ENCODE measurements around the gene RGS6. TPM values are rescaled to one million over a fixed set of nuclear protein-coding genes. Genes with fewer than 3 reads are reported as not detected.

The RGS6 gene
- total RNA-seq, 1 experiment from 2014 or later = not detected

DNA sequence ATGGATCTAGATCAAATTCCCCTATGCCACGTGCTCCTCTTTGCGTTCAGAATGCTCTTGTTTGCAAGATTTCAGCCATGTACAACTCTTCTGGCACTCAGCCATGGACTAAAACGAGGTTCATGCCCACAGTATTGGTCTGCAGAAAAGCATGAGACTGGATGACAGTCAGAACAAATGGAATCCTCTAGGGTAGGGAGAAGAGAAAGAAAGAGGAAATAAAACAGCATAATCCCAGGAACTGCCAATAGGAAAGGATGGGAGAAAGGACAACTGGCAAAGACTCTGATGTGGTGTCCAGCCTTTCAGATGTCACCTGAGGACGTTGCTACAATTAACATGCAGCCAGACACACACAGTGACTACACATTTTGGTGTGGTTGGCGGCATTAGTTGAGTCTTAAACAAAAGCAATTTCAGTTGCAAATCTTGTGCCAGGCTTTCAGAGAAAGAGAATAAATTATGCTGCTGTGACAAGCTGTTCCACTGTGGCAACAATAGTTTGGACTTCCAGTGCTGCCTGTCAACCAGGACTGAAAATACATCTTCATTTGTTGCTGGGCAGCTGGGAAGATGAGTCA, 338.0 kb downstream of the RGS6 start:
- BruUV-seq (replicated peaks) = no TSS peak
- TF ChIP-seq, protein P1, sequence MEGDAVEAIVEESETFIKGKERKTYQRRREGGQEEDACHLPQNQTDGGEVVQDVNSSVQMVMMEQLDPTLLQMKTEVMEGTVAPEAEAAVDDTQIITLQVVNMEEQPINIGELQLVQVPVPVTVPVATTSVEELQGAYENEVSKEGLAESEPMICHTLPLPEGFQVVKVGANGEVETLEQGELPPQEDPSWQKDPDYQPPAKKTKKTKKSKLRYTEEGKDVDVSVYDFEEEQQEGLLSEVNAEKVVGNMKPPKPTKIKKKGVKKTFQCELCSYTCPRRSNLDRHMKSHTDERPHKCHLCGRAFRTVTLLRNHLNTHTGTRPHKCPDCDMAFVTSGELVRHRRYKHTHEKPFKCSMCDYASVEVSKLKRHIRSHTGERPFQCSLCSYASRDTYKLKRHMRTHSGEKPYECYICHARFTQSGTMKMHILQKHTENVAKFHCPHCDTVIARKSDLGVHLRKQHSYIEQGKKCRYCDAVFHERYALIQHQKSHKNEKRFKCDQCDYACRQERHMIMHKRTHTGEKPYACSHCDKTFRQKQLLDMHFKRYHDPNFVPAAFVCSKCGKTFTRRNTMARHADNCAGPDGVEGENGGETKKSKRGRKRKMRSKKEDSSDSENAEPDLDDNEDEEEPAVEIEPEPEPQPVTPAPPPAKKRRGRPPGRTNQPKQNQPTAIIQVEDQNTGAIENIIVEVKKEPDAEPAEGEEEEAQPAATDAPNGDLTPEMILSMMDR (IDR thresholded peaks at IDR 0.05; ENCODE audit: unreplicated experiment) = no peak
- no peak overlapping the region for H3K27ac Mint-ChIP-seq (ENCODE audit: low read depth, unreplicated experiment)
- intact Hi-C loops (cut with micrococcal nuclease) = no loop called here
- no peak overlapping the region for H3K4me3 Mint-ChIP-seq (ENCODE audit: unreplicated experiment)
- no peak for DNase-seq (ENCODE audit: unreplicated experiment)
- no peaks in the 10 kb centered on the region for H3K36me3 Mint-ChIP-seq (ENCODE audit: insufficient read depth, unreplicated experiment)
- H3K4me1 Mint-ChIP-seq (ENCODE audit: insufficient read depth, unreplicated experiment) = no peaks in the 10 kb centered on the region
- H3K27me3 Mint-ChIP-seq (ENCODE audit: insufficient read depth, unreplicated experiment) = peaks cover 11% of the 10 kb centered on the region
- CTCF ChIA-PET = no interaction called here
- POLR2A ChIA-PET = interaction anchor here (0.6 kb wide), 2 partner anchors 19 to 247 kb away, joined by 3 read pairs; no protein-coding TSS in a partner anchor
- H3K9me3 Mint-ChIP-seq (ENCODE audit: unreplicated experiment) = peaks cover 6% of the 10 kb centered on the region

GRCh38 chr14:72270749-72271148, 338.5 kb downstream of the RGS6 start:
- POLR2A ChIA-PET = interaction anchor here (0.6 kb wide), 2 partner anchors 19 to 247 kb away, joined by 3 read pairs; no protein-coding TSS in a partner anchor
- Mint-ChIP-seq H3K36me3 (ENCODE audit: insufficient read depth, unreplicated experiment) (no peaks in the 10 kb centered on the region), H3K27ac (ENCODE audit: low read depth, unreplicated experiment) (no peak overlapping the region), H3K4me1 (ENCODE audit: insufficient read depth, unreplicated experiment) (no peaks in the 10 kb centered on the region), H3K9me3 (ENCODE audit: unreplicated experiment) (peaks cover 6% of the 10 kb centered on the region), H3K4me3 (ENCODE audit: unreplicated experiment) (no peak overlapping the region), H3K27me3 (ENCODE audit: insufficient read depth, unreplicated experiment) (peaks cover 11% of the 10 kb centered on the region)
- TF ChIP-seq, protein P1 (IDR thresholded peaks at IDR 0.05; ENCODE audit: unreplicated experiment) = no peak
- DNase-seq (ENCODE audit: unreplicated experiment) = no peak
- BruUV-seq (replicated peaks) = no TSS peak
- CTCF ChIA-PET = no interaction called here
- intact Hi-C loops (cut with micrococcal nuclease) = no loop called here

GRCh38 chr14:72275242-72275641, 343.0 kb downstream of the RGS6 start:
- ChIA-PET CTCF (no interaction called here), POLR2A (interaction anchor here (0.6 kb wide), 1 partner anchor 16 kb away, joined by 3 read pairs; no protein-coding TSS in a partner anchor)
- TF ChIP-seq, protein P1 (IDR thresholded peaks at IDR 0.05; ENCODE audit: unreplicated experiment) = no peak
- no peak for DNase-seq (ENCODE audit: unreplicated experiment)
- no peaks in the 10 kb centered on the region for H3K27me3 Mint-ChIP-seq (ENCODE audit: insufficient read depth, unreplicated experiment)
- no peaks in the 10 kb centered on the region for H3K4me1 Mint-ChIP-seq (ENCODE audit: insufficient read depth, unreplicated experiment)
- no peak overlapping the region for H3K27ac Mint-ChIP-seq (ENCODE audit: low read depth, unreplicated experiment)
- H3K9me3 Mint-ChIP-seq (ENCODE audit: unreplicated experiment) = peaks cover 6% of the 10 kb centered on the region
- no peak overlapping the region for H3K4me3 Mint-ChIP-seq (ENCODE audit: unreplicated experiment)
- no TSS peak for BruUV-seq (replicated peaks)
- no peaks in the 10 kb centered on the region for H3K36me3 Mint-ChIP-seq (ENCODE audit: insufficient read depth, unreplicated experiment)
- intact Hi-C loops (cut with micrococcal nuclease) = no loop called here

- no peak overlapping the region for H3K27ac Mint-ChIP-seq (ENCODE audit: low read depth, unreplicated experiment)
- no TSS peak for BruUV-seq (replicated peaks)
- CTCF ChIA-PET = no interaction called here
- no peak overlapping the region for H3K4me3 Mint-ChIP-seq (ENCODE audit: unreplicated experiment)
- no peaks in the 10 kb centered on the region for H3K36me3 Mint-ChIP-seq (ENCODE audit: insufficient read depth, unreplicated experiment)
- H3K9me3 Mint-ChIP-seq (ENCODE audit: unreplicated experiment) = peaks cover 1% of the 10 kb centered on the region
- intact Hi-C loops (cut with micrococcal nuclease) = no loop called here
- H3K4me1 Mint-ChIP-seq (ENCODE audit: insufficient read depth, unreplicated experiment) = no peaks in the 10 kb centered on the region
- TF ChIP-seq, protein P1 (IDR thresholded peaks at IDR 0.05; ENCODE audit: unreplicated experiment) = no peak
- H3K27me3 Mint-ChIP-seq (ENCODE audit: insufficient read depth, unreplicated experiment) = no peaks in the 10 kb centered on the region
- no peak for DNase-seq (ENCODE audit: unreplicated experiment)
- POLR2A ChIA-PET = no interaction called here
Measured at GRCh38 chr14:72278316-72278715, 346.1 kb downstream of the RGS6 start.

Data from MCF 10A (cell line).